ENCODE data around the gene SON.

SON gene

DNA sequence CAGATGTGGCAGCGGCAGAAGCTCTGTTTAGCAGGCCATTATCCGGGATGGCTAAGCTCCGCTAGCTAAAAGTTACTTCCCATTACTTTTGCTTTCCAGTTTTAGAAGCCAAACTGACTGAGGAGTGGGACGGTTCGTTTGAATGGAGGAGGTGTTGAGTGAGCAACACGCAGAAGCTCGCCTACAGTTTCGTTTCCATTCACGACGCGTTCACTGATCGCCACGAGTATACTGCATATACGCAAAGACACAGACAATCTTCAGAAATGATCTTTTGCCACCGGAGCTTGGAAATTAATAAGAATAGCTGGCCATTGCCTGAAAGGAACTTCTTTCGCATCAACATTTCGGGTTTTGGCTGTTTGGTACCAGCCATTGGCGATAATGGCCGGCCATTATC is 14.6 kb downstream of the SON start:
- in situ Hi-C loops (cut with MboI; ENCODE audit: low pct_unique_long_range_greater_than_20kb, low sequenced_read_pairs, unreplicated experiment) = no loop called here

DNA sequence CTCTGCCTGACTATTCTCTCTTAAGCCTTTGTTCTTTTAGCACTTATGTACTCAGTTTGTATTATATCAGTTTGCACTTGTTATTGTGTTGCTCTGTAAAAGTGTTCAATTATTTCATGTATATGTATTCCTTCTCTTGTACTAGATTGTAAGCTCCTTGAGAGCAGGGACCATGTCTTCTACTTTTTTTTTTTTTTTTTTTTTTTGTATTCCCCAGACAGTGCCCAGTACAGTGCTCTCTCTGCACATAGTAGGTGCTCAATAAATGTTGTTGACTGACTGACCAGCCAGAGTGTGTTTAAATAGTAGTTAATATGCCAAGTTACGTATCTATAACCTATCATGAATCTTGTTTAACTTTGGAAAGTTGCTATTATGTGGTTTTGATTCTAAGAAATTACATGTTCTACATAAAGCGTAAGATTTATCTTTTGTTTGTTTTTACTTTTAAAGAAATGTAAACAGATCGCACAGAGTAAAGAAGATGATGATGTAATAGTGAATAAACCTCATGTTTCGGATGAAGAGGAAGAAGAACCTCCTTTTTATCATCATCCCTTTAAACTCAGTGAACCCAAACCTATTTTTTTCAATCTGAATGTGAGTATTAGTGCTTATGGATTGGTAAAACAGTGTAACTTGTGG is 16.1 kb downstream of the SON start:
- in situ Hi-C loops (cut with MboI; ENCODE audit: low pct_unique_long_range_greater_than_20kb, low sequenced_read_pairs, unreplicated experiment) = no loop called here
- DNase-seq (ENCODE audit: low spot score) = no peak
- TF ChIP-seq, protein P1, sequence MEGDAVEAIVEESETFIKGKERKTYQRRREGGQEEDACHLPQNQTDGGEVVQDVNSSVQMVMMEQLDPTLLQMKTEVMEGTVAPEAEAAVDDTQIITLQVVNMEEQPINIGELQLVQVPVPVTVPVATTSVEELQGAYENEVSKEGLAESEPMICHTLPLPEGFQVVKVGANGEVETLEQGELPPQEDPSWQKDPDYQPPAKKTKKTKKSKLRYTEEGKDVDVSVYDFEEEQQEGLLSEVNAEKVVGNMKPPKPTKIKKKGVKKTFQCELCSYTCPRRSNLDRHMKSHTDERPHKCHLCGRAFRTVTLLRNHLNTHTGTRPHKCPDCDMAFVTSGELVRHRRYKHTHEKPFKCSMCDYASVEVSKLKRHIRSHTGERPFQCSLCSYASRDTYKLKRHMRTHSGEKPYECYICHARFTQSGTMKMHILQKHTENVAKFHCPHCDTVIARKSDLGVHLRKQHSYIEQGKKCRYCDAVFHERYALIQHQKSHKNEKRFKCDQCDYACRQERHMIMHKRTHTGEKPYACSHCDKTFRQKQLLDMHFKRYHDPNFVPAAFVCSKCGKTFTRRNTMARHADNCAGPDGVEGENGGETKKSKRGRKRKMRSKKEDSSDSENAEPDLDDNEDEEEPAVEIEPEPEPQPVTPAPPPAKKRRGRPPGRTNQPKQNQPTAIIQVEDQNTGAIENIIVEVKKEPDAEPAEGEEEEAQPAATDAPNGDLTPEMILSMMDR (IDR thresholded peaks at IDR 0.05; ENCODE audit: extremely low read depth, insufficient read depth, missing control alignments) = no peak

More for the DNA sequence above, 14.6 kb downstream of the SON start:
- no peak for DNase-seq (ENCODE audit: low spot score)
- TF ChIP-seq, protein P1 (IDR thresholded peaks at IDR 0.05; ENCODE audit: extremely low read depth, insufficient read depth, missing control alignments) = no peak

DNA sequence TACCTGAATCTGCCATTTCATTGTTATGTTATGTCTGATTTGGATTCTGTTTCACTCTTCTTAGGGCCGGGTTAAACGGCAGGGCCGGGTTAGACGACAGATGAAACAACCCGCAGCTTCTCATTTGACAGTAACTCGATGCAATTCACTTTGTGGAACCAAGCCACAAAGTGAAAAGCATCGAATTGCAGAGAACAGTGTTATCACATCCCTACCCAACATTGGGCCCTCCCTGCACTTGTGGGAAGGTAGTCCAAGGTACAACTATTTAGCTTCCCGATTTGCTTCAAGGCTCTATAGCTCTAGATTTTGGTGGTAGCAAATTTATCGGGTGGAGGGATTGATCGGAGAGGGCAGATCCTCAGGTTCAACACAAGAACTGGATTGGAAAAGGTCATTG is 17.0 kb downstream of the SON start:
- in situ Hi-C loops (cut with MboI; ENCODE audit: low pct_unique_long_range_greater_than_20kb, low sequenced_read_pairs, unreplicated experiment) = no loop called here
- TF ChIP-seq, protein P1 (IDR thresholded peaks at IDR 0.05; ENCODE audit: extremely low read depth, insufficient read depth, missing control alignments) = no peak
- no peak for DNase-seq (ENCODE audit: low spot score)

DNA sequence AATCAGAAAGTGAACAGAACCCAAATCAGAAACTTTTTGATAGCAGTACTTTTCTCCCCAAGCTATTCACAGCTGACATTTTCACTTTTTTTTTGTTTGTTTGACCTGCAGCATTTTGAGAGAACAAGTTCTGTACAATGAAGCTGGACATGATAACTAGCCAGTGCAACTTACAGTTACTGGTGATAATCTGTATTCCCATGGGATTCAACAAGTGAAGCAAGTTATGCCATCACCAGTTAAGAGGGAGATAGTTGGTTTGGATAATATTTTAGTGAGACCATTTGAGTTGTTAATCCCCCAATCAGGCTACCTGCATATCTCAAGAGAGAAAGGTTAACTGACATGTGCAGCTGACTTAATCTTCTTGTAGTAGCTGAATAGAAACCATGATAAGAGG is 18.1 kb downstream of the SON start:
- DNase-seq (ENCODE audit: low spot score) = no peak
- TF ChIP-seq, protein P1 (IDR thresholded peaks at IDR 0.05; ENCODE audit: extremely low read depth, insufficient read depth, missing control alignments) = no peak

DNA sequence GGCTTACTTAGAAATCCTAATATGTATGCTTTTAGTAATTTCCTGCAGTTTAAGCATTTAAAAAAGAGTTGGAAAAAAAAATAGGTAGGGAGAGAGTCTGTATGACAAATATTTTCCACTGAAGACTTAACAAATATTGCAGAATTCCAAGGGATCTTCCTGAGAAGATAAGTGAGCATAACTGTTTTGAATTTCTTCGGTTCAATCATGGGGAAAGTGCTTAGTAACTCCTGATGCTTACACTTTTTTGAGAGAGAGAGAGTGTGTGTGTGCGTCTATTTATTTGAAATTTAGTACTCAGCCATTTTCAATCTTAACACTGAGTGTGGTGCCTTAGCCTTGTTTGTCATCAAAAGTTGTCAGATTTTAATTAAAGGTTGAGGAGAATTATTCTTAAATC is 18.5 kb downstream of the SON start:
- DNase-seq (ENCODE audit: low spot score) = no peak
- in situ Hi-C loops (cut with MboI; ENCODE audit: low pct_unique_long_range_greater_than_20kb, low sequenced_read_pairs, unreplicated experiment) = no loop called here
- TF ChIP-seq, protein P1 (IDR thresholded peaks at IDR 0.05; ENCODE audit: extremely low read depth, insufficient read depth, missing control alignments) = no peak

More for the DNA sequence above, 18.1 kb downstream of the SON start:
- in situ Hi-C loops (cut with MboI; ENCODE audit: low pct_unique_long_range_greater_than_20kb, low sequenced_read_pairs, unreplicated experiment) = no loop called here

DNA sequence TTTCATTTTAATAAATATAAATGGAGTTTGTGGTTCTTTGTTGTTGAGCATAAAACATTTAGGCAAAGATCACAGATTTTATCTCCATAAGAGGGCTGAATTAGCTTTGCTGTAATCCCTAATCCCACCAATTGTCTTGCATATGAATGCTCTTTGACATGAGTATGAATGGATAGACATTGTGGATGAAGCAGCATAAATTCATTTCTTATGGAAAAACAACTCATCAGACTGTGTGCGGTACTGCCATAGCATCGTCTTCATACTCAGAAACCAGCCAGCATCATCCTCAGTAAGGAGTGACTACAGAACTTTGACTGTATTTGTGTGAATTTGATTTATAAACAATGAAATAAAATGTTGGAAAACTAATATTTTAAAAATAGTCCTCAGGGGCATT is 19.6 kb downstream of the SON start:
- DNase-seq (ENCODE audit: low spot score) = no peak
- TF ChIP-seq, protein P1 (IDR thresholded peaks at IDR 0.05; ENCODE audit: extremely low read depth, insufficient read depth, missing control alignments) = no peak
- in situ Hi-C loops (cut with MboI; ENCODE audit: low pct_unique_long_range_greater_than_20kb, low sequenced_read_pairs, unreplicated experiment) = no loop called here
